Measurements from ENCODE around the gene CBLN4.

CBLN4 gene

DNA sequence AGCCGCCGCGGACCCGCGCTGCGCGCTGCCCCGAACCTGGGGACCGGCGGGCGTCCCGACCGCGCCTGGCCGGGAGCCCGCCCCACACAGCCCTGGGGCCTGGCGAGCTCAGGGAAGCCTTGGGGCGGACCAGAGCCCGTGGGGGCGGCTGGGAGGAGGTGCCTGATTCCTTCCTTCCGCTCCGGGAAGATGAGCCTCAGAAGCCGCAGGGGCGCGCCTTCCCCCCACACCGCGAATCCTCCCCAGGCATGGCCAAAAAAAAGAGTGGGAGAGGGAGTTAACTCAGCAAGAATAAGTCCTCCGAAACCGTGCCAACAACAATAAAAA is at the start of gene CBLN4:
Gene CBLN4, minus strand, starts transcription at position 131 of the 327 bp plus-strand sequence. CDS start 1,348 bp downstream, outside the sequence.
- DNase-seq (ENCODE audit: low spot score) = no peak

DNA sequence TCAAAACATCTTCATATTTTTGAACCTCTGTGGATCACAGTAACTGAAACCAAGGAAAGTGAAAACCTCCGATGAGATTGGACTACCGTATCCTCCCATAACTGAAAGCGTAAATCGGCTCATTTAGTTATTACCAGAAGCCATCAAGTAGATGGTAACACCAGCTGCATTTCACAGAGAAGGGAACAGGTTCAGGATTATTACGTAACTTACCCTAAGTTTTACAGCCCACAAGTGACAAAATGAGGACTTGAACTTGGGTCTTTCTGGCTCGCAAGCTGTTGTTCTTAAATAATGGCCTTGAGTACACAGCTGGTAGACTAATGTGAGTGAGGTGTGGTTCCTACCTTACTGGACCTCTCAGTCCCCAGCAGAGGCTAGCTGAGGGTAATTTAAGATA is 37.9 kb upstream of the CBLN4 start:
- no peak for DNase-seq (ENCODE audit: low spot score)

DNA sequence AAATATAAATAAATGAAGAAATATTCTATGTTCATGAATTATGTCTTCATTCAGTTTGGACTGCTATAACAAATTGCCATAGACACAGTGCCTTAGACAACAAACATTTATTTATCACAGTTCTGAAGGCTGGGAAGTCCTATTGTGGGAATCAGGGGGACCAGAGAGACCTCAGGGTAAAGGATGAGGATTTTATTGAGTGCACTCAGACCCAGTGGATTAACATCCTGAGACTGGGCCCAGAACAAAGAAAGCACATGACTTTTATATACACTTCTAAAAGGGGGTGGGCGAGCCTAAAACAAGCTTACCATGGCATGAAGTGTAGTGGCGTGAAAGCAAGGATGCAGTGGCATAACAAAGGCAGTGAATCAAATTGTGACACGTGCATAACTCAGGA is 26.9 kb upstream of the CBLN4 start:
- DNase-seq (ENCODE audit: low spot score) = no peak

DNA sequence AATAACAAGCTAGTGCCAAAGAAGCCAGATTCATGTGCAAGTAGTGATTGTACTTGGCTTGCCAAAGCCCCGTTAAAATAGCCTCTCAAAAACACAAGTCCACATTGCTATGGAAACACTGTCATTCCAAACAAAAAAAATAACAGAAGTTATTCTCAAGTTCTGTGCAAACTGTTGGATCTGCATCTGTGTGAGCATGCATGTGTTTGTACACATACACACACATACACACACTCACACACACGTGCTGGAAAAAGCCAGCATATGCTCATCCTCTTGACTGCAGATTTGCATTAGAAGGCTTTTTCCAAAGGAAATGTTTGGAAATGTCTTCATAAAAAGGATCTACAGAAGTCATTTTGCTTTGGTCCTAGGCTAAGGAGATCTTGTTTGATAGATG is 13.4 kb upstream of the CBLN4 start:
- no peak for DNase-seq (ENCODE audit: low spot score)

DNA sequence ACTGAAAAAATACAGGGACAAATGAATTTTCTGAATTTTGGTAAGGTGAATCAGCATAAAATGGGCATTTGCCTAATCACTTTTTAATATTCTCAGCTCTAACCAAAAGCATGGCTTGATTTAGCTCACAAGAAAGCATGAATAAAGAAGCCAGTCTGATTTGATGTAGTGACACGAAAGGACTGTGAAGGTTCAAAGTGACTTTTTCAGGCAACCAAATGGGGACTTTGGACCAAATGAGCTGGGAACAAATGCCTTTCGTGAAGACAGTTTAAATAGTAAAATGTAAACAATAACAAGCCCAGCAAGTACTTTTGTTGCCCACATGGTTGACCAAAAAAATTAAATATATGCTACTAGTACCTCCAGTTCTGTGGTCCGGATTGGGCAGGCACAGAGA is 12.9 kb upstream of the CBLN4 start:
- DNase-seq (ENCODE audit: low spot score) = no peak

DNA sequence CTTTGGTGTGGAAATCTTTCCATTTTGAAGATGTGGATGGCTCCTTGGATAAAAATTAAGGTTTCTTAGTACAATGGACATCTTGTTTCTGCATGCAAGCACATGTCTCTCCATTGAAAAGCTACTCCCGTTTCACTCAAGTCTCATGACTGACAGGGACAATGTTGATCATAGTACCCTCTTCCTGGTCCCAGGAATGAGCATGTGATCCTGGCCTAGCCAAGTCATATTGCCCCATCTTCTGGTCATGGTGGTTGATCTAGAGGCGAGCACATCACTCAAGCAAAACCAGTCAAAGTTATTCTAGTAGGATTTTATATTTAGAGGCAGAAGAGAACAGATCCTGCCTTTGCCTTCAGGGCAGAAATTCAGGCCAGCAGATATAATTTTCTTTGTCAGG is 12.2 kb upstream of the CBLN4 start:
- no peak for DNase-seq (ENCODE audit: low spot score)

DNA sequence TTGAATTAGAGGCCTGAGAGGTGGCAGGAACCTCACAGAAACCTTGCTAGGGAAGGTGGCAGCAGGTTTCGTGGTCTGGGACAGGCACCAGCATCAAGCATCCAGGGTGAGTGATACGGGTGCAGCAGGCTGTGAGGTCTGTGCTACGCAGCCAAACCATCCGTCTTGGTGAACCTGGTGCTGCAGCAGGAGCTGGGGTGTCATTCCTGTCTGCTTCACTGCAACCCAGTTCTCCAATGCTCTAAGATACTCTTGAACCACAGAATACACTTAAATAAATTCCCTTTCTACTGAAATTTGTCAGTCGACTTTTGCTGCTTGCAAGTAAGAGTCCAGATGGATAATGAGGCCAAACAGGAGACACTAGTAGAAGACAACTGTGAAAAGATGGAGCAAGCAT is 9.7 kb upstream of the CBLN4 start:
- DNase-seq (ENCODE audit: low spot score) = no peak

DNA sequence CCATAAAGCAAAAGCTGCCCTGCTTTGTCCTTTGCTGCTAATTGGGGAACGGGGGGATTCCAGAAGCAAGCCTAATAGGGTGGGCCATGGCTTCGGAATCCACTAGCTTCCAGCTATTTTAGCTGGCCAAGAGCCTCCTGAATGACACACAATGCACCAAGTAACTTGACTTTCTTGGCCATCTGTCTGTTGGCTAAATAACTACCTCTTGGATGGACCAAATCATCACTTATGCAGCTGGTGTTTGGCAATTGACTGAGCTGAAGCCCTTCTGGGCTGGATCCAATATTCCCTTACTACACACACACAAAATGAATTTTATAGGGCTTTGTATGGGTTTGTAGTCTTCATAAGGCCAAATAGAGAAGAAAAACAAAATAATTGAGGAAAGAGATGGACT is 8.8 kb upstream of the CBLN4 start:
- no peak for DNase-seq (ENCODE audit: low spot score)

DNA sequence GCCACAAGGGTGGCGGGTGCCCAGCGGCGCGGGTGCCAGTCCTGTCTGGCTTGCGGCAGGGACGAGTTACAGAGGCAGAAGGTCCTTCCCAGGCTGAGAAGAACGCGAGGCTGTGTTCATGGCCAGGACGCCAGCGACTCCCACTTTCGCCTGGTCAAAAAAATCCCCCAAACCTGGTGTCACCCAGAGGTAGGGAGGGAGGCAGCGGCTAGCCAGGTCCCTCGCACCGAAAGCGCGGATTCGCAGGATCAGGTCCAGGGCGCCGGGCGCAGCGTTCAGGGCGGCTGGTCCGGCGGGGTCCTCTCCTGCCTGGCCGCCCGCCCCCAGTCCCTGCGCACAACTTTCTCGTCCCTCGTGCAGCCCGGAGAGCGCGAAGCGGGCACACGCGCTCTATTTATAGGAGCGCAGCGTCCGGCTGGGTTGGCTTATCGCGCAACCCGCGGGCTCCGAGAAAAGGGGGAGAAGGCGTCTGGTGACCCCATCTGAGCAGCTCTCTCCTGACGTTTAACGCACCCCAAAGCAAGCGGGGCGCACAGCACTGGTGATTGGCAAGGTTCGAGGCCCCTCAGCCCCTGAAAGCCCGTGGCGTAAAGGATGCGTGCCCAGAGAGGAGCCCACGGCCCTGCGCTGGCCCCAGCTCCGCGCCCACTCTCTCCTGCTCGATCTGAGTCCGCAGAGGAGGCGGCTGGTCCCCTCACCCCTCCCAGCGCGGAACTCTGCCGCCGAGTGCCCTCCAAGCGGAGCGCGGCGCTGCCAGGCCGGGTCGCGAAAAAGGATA is 519 bp downstream of the CBLN4 start:
- no peak for DNase-seq (ENCODE audit: low spot score)

DNA sequence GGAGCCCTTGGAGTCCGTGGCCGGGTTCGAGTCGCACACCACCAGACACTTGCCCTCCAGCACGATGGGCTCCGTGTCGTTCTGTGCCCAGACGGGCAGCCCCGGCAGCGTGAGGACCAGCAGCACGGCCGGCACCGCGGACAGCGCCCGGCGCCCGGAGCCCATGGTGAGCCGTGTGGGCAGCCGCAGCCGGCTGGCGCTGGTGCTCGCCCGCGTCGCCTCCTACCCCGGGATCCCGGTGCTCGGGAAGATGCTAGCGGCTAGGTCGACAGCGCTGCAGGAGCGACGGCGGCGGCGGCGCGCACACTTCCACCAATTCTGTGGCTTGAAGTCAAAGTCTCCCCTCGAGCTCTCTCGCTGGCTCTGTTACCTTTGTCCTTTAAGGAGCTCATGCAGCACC is 1.3 kb downstream of the CBLN4 start:
- DNase-seq (ENCODE audit: low spot score) = no peak

DNA sequence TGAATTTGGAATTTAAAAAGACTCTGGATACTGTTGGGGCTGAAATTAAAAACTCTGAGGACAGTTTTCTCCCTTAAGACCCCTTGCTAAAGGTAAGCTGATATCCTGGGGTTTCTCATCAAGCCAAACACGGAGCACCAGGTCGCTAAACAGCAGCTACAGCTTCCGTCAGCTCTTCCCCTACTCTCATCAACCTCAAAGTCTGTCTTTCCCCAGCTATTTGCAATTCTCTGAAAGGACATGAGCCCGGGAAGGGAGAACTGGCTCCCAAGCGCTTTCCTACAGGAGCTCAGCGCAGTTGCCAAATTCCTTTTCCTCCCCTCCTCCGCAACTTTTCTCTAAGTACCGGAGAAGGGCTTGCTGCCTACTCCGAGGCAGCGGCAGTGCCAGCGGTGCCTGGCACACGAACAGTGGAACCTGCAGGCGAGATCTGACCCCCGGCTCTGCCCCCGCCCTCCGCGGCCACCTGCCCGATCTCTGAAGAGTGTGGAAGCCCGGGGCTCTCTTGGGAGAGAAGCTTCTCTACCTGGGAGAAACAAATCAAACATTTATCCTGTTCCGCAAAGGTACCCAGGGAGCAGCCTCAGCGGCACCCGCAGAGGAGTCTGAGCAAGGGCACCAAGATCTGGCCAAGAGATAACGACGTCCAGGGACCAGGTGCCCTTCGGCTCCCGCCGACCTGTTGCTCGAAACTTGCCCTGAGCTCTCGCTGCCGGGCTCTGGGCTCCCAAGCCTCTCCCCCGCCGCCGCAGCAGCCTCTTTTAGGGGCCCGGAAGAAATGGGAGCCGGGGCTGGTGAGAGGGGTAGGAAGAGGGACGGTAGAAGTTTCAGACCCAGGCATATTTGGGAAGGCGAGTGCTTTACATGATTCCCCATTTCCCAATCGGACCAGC is 2.2 kb downstream of the CBLN4 start:
- DNase-seq (ENCODE audit: low spot score) = no peak

DNA sequence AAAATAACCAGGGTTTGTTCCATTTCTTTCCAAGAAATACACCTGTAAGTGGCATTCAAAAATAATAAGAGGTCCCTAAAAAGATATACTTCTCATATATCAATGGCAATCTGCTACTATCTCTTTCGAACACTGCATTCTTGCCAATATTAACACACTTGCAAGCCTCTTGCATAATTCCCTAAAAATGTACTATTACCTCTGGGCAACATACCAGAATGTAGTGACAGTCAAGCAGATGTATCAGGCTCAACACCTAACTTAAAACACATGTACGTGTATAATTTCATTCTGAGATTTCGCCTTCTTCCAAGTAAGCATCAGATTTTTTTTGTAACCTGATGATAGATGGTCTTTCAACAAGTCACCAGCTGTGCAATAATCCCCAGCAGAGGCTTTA is 3.4 kb downstream of the CBLN4 start:
- DNase-seq (ENCODE audit: low spot score) = no peak

DNA sequence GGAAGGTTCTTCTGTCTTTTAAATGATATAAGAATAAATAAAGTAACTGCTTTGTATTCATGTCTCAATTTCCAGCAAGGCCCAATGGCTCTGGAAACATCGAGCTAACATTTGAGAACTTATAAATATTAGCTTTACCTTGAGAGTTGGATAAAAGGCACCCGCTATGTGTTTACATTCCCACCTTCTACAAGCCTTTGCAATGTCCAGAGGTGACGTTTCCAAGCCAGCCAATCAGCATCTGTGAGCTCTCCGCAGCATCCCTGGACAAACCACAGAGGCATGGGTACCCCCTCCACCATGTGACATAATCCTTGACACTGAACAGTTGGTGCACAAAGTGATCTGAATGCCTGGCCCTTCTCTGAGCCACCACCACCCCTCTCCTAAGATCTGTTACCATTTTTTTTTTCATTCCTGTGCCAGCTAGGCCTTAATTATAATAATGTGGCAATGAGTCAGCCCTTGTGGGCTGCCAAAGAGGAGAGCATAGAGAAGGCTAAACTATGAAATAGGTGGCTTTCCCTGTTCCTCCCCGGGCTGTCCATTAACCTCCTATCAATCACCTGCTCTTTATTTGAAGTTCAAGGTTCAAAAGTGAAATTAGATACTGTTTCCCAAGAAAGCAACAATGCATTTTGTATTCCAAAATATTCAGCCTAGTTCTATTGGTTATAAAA is 4.1 kb downstream of the CBLN4 start:
- DNase-seq (ENCODE audit: low spot score) = no peak

DNA sequence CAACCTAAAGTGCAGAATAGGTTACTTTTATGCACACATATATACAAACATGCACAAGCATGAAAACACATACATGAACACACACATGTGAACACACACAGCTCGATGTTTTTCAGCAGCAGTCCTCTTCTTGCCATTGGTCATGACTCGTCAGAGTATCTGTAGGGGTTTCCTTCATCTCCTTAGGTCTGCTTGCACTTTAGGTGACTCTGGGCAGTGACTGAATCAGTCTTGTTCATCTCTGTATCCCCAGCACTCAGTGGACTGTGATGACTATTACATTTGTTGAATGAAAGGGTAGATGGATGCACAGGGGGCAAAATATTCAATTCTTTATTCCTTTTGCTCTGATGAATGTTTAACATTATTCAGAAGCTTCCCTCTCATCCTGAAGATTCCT is 26.8 kb downstream of the CBLN4 start:
- no peak for DNase-seq (ENCODE audit: low spot score)

DNA sequence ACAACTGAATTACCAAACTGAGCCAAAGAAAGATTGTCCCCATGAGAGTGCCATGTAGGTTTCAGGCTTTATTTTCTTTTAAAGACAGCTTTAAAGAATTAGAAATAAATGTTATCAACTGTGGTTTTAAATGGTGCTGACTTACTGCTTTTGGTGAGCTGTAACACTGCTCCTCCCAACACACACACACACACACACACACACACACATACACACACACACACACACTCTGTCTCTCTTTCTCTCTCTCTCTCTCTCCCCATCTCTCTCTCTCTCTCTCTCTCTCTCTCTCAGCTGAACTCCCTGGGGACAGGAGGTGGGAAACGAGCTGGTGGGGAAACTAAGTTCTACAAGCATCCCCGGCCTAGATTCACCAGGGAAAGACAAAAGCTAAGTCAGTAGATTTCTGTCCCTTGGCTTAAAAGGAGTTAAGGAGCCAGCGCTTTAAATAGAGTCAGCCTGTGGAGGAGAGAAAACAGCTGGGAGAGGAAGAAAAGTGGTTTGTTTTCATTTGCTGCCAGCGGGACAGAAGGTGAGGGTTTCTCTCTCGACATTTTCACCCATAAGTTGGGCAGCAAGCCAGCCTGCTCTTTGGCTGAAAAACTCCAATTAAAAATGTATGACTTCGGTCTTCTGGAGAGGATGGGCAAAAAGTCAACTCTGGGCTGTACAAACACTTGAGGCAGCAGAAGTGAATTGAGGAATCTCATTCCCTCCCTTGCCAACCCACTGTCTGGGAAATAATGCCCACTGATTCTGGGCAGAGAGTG is 27.4 kb downstream of the CBLN4 start:
- no peak for DNase-seq (ENCODE audit: low spot score)

DNA sequence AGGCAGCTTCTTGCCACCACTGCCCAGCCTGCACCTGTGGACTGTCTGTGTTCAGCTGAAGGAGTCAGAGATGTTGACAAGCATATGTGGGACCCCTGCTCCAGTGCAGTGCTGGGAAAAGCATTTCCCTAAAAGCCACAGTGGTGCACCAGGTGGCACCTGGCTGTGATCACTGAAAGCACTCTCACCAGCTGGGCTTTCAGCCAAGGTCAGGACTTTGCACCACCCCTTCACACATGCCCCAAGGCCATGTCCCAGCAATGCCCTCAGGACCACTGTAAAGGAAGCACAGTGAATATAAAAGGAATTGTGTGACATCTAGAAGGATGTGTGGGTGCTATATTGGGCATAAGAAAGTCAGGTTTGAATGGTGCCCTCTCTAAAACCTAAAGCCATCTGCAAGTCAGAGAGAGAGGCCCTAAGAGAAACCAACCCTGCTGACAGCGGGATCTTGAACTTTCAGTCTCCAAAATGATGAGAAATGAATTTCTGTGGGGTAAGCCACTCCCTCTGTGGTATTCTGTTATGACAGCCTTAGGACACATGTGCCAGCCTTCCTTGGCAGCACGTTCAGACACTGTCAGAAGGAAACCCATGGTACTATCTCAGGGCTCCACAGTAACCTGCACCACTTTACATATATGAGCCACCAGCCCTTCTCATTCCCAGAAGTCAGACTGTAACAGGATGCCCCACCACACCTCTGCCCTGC is 30.7 kb downstream of the CBLN4 start:
- DNase-seq (ENCODE audit: low spot score) = no peak

DNA sequence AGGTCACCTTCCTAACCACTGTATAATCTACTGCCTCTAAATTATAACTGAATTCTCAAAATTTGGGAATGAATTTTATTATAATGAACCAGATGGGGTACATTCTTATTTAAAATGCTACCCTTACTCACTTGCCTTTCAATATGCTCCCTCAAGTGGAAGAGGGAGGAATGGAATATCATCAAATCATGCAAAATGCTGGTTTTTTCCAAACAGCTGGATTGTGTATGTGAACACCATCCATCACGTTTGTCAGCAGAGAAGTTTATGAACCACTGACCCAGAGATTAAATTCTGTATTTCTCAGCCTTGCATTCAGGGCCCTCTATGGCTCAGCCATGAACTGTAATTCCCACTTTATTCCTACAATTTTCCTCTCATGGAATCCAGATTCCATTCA is 40.5 kb downstream of the CBLN4 start:
- DNase-seq (ENCODE audit: low spot score) = no peak

DNA sequence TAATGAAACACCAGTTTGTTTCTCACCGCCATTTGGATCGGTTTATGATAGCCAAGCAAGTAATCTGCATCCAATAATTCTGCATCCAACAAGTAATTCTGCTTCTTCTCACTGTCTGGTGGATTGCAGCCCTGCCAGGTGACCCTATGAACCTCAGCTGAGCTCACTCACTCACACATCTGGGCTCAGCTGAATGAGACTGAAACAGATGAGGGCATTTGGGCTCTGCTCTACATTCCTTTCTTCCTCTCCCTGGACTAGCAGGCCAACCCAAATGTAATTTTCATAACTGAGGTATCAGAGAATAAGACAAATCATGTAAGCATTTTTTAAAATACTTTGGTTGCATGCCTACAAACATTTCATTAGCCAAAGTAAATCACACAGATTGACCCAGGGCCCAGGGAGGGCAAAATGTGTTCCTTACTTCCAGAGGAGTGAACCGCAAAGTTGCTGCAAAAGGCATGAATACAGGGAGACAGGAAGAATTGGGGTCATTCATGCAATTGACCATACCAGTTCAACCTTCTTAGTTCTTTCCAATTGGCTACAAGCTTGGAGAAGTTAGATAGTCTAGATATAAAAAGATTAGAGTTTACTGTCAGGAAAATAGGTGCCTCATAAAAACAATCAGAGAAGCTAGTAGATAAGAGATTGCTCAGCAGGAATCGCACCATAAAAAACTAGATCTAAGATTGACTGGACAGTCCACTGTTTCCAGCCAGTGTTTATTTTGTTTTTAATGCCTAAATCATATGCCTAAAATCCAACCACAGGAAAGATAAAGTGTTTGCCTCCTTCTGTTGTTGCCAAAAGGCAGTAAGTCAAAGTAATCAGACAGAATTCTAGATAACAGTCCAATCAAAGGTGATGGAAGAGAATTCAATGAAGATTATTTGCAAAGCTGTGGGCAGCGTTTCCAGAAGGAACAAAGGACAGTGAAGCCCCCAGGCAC is 43.7 kb downstream of the CBLN4 start:
- no peak for DNase-seq (ENCODE audit: low spot score)

DNA sequence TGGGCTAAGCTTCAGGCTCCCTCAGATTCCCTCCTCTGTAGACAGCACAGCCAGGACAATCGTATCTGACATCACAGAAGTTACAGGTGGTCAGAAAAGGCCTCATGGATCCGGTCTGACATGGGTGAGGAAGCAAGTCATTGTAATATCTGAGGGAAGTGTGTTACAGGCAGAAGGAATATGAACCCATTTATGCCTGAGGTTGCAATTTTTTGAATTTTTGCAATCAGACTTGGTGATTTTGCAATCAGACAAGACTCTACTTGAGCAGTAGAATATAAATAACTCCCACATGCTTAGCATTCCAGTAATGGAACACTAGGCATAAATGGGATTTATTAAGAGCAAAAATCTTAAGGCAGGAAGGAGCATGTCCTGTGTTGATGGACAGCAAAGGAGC is 52.1 kb downstream of the CBLN4 start:
- DNase-seq (ENCODE audit: low spot score) = no peak

DNA sequence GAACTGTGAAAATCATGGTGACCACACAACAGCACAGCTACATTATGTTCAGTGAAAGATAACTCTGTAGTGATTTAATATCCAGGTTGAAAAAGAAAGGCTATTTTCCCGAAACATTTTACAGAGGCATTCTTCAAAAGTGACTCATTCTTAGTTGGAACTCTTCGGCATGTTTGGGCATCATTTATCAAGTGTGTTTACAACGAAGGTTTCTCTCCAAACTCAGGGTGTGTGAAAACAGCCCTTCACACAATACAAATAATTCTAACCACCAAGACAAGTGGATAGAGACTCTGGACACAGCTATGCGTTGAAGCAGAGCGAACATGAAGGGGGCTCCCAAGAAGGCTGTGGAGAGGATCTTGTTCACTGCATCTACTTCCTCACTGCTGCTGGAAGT is 57.6 kb downstream of the CBLN4 start:
- no peak for DNase-seq (ENCODE audit: low spot score)
